HEK293T (cell line): ENCODE results near the gene LYRM4.

ENCODE experiments used
- CTCF ChIA-PET: fragments of 350-600 bp; formaldehyde crosslinking; extraction: SDS; loops from one replicate; lab custom pipeline; 2021; ENCODE audit warnings: antibody characterized with exemption, inconsistent platforms; lab: Yijun Ruan, JAX
- POLR2A ChIA-PET: fragments of 350-600 bp; formaldehyde crosslinking; extraction: SDS; loops from one replicate; lab custom pipeline; 2020; ENCODE audit warnings: antibody characterized with exemption, inconsistent platforms; lab: Yijun Ruan, JAX
- DNase-seq: peaks from one replicate; pipeline ENCODE4 v3.0.0; 2012; ENCODE audit warnings: mixed read lengths; ENCODE audit errors: extremely low spot score
- ARNT ChIP-seq: fragments of 450-650 bp; IDR thresholded peaks from 2 replicates; pipeline ENCODE4 v1.6.1; 2017; ENCODE audit warnings: mild to moderate bottlenecking
- BHLHE40 ChIP-seq: fragments of 450-650 bp; IDR thresholded peaks from 2 replicates; pipeline ENCODE4 v1.6.1; 2016; ENCODE audit warnings: mild to moderate bottlenecking, moderate library complexity, borderline replicate concordance
- CTBP1 ChIP-seq: fragments of 450-650 bp; IDR thresholded peaks from 2 replicates; pipeline ENCODE4 v1.6.1; 2016; ENCODE audit warnings: borderline replicate concordance
- ELF4 ChIP-seq: fragments of 450-650 bp; IDR thresholded peaks from 2 replicates; pipeline ENCODE4 v1.6.1; 2017; ENCODE audit warnings: antibody characterized with exemption
- FOXA1 ChIP-seq: fragments of 450-650 bp; IDR thresholded peaks from 2 replicates; pipeline ENCODE4 v1.6.1; 2016; ENCODE audit warnings: mild to moderate bottlenecking
- FOXK2 ChIP-seq: fragments of 450-650 bp; IDR thresholded peaks from 2 replicates; pipeline ENCODE4 v1.6.1; 2016; ENCODE audit warnings: mild to moderate bottlenecking
- FOXM1 ChIP-seq: fragments of 450-650 bp; IDR thresholded peaks from 2 replicates; pipeline ENCODE4 v1.6.1; 2017; ENCODE audit warnings: mild to moderate bottlenecking, borderline replicate concordance
- HDGF ChIP-seq: fragments of 450-650 bp; IDR thresholded peaks from 2 replicates; pipeline ENCODE4 v1.6.1; 2017; ENCODE audit warnings: antibody characterized with exemption, borderline replicate concordance
- L3MBTL2 ChIP-seq: fragments of 450-650 bp; conservative IDR thresholded peaks from 2 replicates; pipeline ENCODE4 v1.6.1; 2016; ENCODE audit warnings: mild to moderate bottlenecking
- LEF1 ChIP-seq: fragments of 450-650 bp; IDR thresholded peaks from 2 replicates; pipeline ENCODE4 v1.6.1; 2017; ENCODE audit warnings: mild to moderate bottlenecking, borderline replicate concordance
- NFRKB ChIP-seq: fragments of 450-650 bp; IDR thresholded peaks from 2 replicates; pipeline ENCODE4 v1.6.1; 2016; ENCODE audit warnings: mild to moderate bottlenecking, moderate library complexity
- SP1 ChIP-seq: fragments of 450-650 bp; IDR thresholded peaks from 2 replicates; pipeline ENCODE4 v1.6.1; 2017
- SUZ12 ChIP-seq: fragments of 450-650 bp; IDR thresholded peaks from 2 replicates; pipeline ENCODE4 v1.6.1; 2016; ENCODE audit warnings: mild to moderate bottlenecking
- TARDBP ChIP-seq: fragments of 450-650 bp; IDR thresholded peaks from 2 replicates; pipeline ENCODE4 v1.6.1; 2016
- ZNF384 ChIP-seq: fragments of 450-650 bp; IDR thresholded peaks from 2 replicates; pipeline ENCODE4 v1.6.1; 2016
- TF ChIP-seq, protein P1 (sequence below): fragments of 450-650 bp; IDR thresholded peaks from 2 replicates; pipeline ENCODE4 v1.6.1; 2016

The LYRM4 gene

DNA sequence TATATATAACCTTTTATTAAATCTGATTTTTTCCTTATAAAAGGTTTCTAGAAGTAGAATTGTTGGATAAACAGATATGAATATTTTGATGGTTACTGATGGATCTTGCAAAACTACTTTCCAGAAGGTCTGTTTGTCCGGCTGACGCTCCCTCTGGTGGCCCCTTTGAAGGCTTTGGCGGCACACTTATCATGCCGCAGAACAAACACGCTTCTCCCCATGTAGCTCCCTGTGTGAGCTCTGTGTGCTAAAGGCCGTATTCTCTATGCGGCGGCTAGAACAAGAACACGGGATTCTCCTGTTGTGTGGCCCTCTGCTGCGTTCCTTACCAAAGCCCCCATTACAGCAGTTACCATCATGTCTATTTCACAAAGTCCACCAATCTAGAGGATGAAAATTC is 145.6 kb downstream of the LYRM4 start:
- peak; percentile 52 for DNase-seq
- POLR2A ChIA-PET = no interaction called here
- CTCF ChIA-PET = no interaction called here
- TF ChIP-seq CTBP1 (no peak), HDGF (no peak), FOXM1 (no peak), ARNT (no peak), L3MBTL2 (no peak), FOXK2 (no peak), NFRKB (no peak), SP1 (no peak), SUZ12 (no peak), BHLHE40 (no peak)
- TF ChIP-seq, protein P1, sequence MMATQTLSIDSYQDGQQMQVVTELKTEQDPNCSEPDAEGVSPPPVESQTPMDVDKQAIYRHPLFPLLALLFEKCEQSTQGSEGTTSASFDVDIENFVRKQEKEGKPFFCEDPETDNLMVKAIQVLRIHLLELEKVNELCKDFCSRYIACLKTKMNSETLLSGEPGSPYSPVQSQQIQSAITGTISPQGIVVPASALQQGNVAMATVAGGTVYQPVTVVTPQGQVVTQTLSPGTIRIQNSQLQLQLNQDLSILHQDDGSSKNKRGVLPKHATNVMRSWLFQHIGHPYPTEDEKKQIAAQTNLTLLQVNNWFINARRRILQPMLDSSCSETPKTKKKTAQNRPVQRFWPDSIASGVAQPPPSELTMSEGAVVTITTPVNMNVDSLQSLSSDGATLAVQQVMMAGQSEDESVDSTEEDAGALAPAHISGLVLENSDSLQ = no peak

DNA sequence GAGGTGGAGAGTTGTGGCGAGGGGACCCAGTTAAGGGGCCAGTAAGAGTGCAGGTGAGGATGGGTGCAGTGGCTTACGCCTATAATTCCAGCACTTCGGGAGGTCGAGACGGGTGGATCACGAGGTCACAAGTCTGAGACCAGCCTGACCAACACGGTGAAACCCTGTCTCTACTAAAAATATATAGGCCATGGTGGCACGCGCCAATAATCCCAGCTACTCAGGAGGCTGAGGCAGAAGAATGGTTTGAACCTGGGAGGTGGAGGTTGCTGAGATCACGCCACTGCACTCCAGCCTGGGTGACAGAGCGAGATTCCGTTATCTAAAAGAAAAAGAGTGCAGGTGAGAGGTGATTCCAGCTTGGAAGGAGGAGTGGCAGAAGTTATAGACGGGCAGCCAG is 147.7 kb downstream of the LYRM4 start:
- CTCF ChIA-PET = no interaction called here

DNA sequence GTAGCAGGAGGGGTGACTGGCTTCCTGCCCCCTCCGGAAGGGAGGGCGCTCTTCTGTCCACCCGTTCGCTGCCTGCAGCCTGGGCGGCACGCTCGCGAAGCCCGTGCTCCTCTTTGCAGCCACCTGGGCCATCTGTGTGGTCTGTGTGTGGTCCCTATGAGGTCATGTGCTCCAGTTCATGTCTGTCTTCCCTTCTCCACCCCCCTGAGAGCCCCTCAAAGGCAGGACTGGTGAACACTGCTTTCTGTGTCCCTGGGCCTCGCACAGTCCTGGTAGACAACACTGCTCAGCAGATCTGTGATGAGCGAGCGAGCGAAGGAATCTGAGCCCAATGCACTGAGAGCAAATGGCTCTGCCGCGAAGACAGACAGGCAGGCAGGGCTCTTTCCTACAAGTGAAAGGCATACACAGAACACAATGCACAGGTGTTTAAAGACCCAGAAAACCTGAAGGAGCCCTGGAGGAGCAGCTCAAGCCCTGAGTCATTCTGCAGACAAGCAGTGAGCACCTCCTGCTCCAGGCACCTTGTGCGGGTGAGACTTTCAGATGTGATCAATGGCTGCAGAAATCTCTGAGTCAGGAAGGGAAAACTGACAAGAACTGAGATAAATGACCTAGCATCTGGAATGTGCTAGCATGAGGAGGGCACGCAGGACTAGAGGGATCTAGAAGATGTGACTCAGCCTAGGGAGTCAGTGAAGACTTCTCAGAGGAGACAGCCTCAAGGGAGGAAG is 148.5 kb downstream of the LYRM4 start:
- CTCF ChIA-PET = no interaction called here
- no peak for DNase-seq
- TF ChIP-seq LEF1 (no peak), ARNT (no peak), HDGF (no peak), FOXM1 (no peak)
- TF ChIP-seq, protein P1 = no peak
- POLR2A ChIA-PET = no interaction called here

More for the DNA sequence above, 147.7 kb downstream of the LYRM4 start:
- TF ChIP-seq FOXK2 (no peak), CTBP1 (no peak), LEF1 (no peak), SP1 (no peak), SUZ12 (no peak), ZNF384 (no peak), FOXA1 (no peak), BHLHE40 (no peak), TARDBP (no peak), HDGF (no peak), FOXM1 (no peak), NFRKB (no peak), ELF4 (no peak)
- TF ChIP-seq, protein P1 = no peak
- no peak for DNase-seq
- POLR2A ChIA-PET = no interaction called here

DNA sequence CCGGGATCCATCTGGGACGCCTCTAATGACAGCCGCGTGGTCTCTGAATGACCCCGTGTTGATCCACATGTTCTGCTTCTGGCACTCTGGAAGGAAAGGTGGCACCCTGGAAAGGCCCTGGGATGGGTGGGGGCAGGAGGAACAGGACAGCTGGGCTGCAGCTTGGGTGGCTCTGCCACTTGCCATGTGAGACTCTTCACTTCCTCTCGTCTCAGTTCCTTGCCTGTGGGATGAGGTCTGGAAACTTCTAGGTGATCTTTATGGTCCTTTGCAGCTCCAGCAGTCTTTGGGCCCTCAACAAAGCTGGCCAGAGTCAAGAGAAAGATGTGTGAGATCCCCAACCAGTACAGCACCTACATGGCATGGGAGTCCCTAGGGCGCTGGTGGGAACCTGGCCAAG is 149.1 kb downstream of the LYRM4 start:
- ChIA-PET POLR2A (no interaction called here), CTCF (no interaction called here)
- TF ChIP-seq LEF1 (no peak), HDGF (no peak)
- no peak for DNase-seq

DNA sequence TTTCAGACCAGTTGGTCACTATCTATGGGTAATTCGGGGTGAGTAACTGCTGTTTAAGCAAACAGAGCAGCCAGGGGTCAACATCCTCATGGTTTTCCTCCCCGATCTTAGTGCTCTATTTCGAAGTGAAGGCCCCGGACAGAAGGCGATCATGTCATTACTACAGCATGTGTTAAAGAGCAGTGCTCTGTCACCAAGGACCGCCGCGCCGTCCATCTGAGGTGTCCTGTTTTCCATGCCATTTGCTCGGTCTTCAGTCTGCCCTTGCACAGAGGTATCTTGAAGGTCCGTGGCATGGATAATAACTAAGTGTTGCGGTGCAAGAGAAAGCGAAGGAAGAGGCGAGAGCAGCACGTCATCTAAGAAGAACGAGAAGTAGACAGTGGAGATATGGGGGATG is 150.5 kb downstream of the LYRM4 start:
- ChIA-PET CTCF (interaction anchor here (0.5 kb wide), 1 partner anchor 372 kb away, joined by 4 read pairs; no protein-coding TSS in a partner anchor), POLR2A (no interaction called here)
- TF ChIP-seq SUZ12 (no peak), ELF4 (no peak), HDGF (no peak), L3MBTL2 (no peak), FOXA1 (no peak), TARDBP (no peak), CTBP1 (no peak), FOXK2 (no peak), SP1 (no peak), ZNF384 (no peak), ARNT (no peak), LEF1 (no peak), NFRKB (no peak), FOXM1 (no peak), BHLHE40 (no peak)
- TF ChIP-seq, protein P1 = no peak
- DNase-seq = no peak

DNA sequence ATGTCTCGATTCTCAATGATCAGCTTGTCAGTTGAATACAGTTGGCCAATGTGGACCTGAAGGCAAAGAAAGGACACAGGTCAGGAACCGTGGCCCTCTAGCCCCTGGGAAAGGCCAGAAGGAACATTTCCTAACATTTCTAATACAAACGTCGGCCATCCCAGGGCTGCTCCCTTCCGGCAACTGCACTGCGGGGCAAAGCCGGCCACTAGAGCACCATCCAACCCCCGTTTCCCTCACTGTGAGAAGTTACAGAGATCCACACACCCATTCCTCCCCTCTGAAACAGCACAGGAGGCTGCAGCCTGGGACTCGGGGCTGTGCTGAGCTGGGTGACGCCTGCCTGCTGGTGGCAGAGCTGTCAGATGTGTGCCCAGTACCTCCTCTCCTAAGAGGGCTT is 151.3 kb downstream of the LYRM4 start:
- POLR2A ChIA-PET = interaction anchor here (1.5 kb wide), 1 partner anchor 23 kb away, joined by 3 read pairs; no protein-coding TSS in a partner anchor
- TF ChIP-seq, protein P1 = no peak
- TF ChIP-seq SP1 (no peak), CTBP1 (no peak), TARDBP (no peak), SUZ12 (no peak), L3MBTL2 (no peak), FOXA1 (no peak), LEF1 (no peak), BHLHE40 (no peak), ZNF384 (no peak), HDGF (no peak), ARNT (no peak), NFRKB (no peak), FOXM1 (no peak), ELF4 (no peak), FOXK2 (no peak)
- DNase-seq = no peak
- CTCF ChIA-PET = interaction anchor here (0.7 kb wide), 1 partner anchor 79 kb away, joined by 3 read pairs; no protein-coding TSS in a partner anchor
